NCI-H187 (cell line): Measurements from ENCODE around the gene SETD4.
A peak's percentile ranks its signal among the peaks of the same experiment; 100 is the strongest.

Source experiments
- DNase-seq, 2 experiments: peaks; one replicate each; lab custom pipeline; 2025; lab: John Stamatoyannopoulos, UW

The SETD4 gene

DNA sequence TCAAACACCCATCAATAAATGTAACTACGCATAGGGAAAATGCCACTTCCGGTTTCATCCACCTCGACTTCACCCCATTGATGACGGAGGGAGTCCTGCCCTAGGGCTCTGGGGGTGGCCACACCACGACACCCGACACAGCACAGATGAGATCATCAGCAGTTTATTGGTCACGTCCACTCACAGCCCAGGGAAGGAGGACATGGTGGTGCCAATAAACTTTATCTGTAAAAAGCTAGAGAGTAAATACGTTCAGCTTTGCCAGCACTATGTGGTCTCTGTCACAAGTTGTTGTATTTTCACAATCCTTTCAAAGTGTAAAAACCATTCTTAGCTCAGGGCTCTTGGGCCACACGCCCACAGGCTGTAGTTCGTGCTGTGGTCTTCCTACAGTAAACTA lies 16.3 kb downstream of the SETD4 start:
- no peak for DNase-seq

DNA sequence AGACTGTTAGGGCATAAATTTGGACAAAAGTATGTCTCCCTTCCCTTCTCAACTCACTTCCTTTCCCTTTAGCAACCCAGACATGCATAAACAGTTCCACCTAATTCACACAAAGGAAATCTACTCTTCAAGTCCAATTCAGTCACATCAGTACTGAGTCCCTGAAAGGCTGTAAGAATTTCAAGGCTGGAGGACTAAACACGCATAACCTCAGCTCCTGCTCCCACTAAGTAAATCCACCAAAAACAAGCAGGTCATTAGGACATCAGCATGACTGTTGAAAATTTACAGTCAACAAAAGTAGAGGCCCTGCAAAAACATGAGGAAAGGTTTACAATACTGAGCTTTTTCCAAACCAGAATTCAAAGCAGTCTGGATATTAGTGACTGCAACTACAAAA lies 18.4 kb downstream of the SETD4 start:
- no peak for DNase-seq

DNA sequence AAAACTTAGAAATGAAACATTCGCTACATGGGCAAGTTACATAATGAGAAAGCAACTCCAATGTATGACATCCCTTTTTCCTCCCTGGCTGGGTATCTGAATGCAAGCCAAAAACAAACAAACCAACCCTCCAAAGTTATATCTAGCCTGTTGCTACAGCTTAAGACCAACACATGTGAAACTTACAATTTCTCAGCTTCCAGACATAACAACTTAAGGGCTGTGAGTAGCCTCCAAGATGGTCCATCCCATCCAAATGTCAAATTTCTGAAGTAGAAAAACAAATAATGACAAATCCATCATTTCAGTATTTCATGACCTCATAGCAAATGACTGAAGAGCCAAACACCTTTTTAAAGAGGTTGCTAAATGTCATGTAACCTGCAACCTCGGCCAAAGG lies 19.9 kb downstream of the SETD4 start:
- DNase-seq = no peak

- DNase-seq = no peak
Measured at GRCh38 chr21:36039861-36040260, 20.5 kb downstream of the SETD4 start.

DNA sequence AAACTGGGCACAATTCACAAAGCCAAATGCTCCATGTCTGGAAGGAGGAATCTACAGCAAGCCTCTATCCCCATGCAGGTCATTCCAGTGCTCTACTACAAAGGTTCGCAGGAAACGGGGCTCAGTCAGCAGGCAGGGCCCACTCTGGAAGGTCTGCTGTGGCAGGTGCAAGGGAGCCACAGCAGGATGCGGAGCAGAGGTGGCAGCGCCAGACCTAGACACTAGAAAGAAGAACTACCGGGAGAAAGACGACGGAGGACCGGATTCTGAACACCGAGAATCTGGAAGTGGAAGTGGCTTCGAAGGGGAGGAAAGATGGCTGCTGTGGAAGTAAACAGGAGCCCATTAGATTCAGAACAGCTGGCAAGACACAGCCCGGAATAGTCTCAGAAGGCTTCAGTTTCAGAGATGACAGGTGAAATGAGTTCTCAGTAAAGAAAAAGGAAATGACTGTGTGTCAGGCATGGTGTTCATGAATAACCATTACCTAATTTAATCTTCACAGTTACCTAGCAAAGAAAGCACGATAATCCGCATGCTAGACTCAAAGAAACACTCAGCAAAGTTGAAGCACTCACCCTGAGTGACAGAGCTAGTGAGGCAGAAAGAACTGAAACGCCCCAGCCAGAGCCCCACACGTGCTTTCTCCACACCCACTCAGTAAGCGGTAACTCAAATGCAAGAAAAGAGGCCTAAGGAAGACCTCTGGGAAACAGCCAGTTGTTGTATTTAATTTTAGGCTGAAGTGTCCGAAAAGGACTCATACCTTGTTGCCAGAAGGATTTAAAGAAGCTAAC lies 21.4 kb downstream of the SETD4 start:
- no peak for DNase-seq

- DNase-seq = peak; percentile 18 to 29
Measured at GRCh38 chr21:36035381-36035791, 24.9 kb downstream of the SETD4 start.

DNA sequence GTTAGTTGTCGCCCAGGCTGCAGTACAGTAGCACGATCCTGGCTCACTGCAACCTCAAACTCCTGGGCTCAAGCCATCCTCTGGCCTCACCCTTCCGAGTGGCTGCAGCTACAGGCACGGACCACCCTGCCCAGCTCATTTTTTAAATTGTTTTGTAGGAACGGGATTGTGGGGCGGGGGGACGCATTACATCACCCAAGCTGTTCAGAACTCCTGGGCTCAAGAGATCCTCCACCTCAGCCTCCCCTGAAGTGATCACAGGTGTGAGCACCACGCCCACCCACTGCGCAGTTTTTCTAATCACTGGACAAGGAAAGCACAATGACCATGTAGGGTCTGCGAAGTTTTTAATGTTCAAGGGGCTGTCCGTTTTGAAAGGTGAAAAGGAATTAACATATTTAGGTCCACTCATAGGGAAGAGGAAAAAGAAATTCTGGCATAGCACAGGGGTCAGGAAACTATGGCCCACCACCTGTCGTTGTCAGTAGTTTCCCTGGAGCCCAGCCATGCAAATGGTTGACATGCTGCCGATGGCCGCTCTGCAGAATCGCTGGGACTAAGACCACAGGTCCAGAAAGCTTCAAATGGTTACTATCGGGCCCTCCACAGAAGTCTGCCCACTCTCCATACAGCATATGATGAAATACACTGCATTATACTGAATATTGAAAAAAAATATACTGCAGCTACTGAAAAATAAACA lies 26.0 kb downstream of the SETD4 start:
- no peak for DNase-seq

DNA sequence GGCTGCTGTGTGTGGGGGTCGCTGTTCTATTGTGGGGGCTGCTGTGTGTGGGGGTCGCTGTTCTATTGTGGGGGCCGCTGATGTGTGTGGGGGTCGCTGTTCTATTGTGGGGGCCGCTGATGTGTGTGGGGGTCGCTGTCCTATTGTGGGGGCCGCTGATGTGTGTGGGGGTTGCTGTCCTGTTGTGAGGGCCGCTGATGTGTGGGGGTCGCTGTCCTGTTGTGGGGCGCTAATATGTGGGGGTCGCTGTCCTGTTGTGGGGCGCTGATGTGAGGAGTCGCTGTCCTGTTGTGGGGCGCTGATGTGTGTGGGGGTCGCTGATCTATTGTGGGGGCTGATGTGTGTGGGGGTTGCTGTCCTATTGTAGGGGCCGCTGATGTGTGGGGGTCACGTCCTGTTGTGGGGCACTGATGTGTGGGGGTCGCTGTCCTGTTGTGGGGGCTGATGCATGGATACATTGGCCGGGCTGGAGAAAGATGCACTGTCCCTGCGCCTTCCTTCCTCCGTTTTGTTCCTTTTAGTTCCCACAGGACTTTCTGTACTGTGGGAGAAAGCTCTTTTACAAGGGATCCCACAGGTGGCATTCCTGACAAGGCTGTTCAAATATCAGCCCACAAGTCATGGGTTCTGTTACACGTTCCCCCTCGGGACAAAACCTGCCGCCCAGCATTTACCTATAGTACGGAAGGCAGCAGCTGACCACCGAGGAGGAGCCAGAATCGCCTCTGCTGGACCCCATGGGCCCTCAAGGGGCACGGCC lies 27.5 kb downstream of the SETD4 start:
- DNase-seq = no peak

DNA sequence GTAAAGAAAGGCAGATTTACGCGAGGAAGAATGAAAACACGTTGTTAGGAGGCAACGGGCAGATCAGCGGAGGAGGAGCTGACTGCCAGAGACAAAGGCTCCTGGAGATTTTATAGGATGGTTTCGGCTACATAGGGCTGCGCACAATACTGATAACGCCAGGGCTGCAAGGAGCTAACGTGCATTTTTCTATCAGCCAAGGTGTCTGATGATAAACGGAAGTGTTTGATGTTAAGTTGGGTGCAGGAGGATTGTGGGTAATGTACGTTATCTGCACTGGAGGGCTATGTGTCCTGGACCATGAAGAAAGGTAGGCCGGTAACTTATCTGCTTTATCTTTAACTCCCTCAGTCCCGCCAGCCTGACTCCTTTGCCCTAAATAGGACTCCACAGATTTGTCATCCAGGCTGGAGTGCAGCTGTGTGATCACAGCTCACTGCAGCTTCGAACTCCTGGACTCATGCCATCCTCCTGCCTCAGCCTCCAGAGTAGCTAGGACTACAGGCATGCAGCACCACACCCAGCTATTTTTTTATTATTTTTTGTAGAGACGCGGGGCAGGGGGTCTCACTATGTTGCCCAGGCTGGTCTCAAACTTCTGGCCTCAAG lies 29.6 kb downstream of the SETD4 start:
- DNase-seq = no peak

DNA sequence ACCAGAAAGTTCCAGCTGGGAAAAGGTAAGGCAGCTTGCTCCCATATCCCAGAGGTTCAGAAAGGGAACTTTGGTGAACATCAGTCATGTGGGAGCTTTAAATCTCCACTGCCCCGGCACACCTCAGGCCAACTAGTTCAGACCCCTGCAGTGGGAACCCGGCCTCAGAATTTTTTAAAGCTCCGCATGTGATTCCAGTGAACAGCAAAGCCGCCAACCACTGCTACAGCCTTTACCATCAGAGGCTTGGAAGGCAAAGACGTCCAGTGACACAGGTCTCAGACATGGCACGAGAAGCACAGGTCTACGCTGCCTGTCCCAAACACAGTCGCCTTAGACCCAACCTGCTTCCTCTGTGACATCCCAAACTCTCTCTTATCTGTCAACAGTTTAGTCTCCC lies 31.0 kb downstream of the SETD4 start:
- no peak for DNase-seq

GRCh38 chr21:36028127-36029069 lies 31.9 kb downstream of the SETD4 start:
- DNase-seq = peak; percentile 64 to 85

DNA sequence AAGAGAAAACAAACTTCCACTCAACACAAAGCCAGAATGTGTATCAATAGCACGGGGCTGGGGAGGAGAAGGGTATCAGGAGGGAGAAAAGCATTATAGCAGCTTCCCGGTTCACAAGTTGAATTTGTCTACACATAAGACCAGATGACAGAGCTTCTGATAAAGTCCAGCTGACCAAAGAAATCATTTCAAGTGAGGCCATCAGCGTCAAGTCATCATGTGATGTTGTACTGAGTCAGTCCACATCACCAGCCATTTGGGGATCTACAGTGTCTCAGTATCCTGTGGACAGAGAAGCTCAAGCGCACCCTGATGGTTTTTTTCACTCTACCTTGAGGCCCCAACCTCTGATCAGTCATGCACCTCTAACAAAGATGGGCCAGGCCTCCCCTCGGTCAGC lies 33.0 kb downstream of the SETD4 start:
- DNase-seq = no peak

- DNase-seq = no peak
Measured at GRCh38 chr21:36024782-36025181, 35.5 kb downstream of the SETD4 start.

- no peak for DNase-seq
Measured at GRCh38 chr21:36023092-36023480, 37.2 kb downstream of the SETD4 start.

- no peak for DNase-seq
Measured at GRCh38 chr21:36022427-36023091, 37.8 kb downstream of the SETD4 start.

- no peak for DNase-seq
Measured at GRCh38 chr21:36021251-36021837, 39.0 kb downstream of the SETD4 start.

GRCh38 chr21:36015045-36015444 lies 45.3 kb downstream of the SETD4 start:
- DNase-seq = no peak

DNA sequence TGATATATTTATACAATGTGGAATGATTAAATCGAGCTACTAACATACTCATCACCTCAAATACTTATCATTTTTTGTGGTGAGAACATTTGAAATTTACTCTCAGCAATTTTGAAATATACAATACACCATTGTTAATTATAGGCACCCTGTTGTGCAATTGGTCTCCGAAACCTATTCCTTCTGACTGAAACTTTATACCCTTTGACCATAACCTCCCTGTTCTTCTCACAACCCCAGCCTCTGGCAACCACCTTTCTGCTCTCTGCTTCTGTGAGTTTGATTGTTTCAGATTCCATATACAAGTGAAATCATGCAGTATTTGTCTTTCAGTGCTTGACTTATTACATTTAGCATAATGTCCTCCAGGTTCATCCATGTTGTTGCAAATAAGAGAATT lies 49.5 kb downstream of the SETD4 start:
- DNase-seq = no peak

GRCh38 chr21:36008505-36008904 lies 51.8 kb downstream of the SETD4 start:
- DNase-seq = no peak

DNA sequence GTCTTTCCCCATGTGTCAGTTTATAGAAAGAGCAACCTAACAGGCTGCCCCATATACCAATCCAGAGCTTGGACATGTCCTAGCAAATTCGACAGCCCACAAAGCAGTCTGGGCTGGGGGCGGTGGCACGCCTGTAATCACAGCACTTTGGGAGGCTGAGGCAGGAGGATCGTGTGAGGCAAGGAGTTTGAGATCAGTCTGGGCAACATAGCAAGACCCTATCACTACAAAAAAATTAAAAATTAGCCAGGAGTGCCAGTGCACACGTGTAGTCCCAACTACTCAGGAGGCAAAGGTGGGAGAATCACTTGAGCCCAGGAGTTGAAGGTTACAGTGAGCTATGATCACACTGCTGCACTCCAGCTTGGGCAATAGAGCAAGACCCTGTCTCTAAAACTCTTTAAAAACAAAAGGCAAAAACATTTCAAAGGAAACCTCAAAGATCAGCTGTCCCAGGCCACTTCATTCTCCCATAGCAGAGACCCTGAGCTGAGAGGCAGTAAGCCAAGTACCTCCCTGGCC lies 54.4 kb downstream of the SETD4 start:
- no peak for DNase-seq
